HCT116 (cell line): ENCODE data around the gene BTD. TPM values are rescaled to one million over a fixed set of nuclear protein-coding genes. Genes with fewer than 3 reads are reported as not detected.

Source experiments
- ATAC-seq: fragments of 200-7000 bp; cut with Tn5 transposase; 2 replicates; pipeline ENCODE4 v1.9.1; 2020; ENCODE audit warnings: mild to moderate bottlenecking, moderate library complexity
- BruUV-seq: library from RNA; stranded (reverse); fragments of 400-500 nt; replicated peaks from 2 replicates; lab custom pipeline; 2021; lab: Mats Ljungman, UMichigan
- CTCF ChIA-PET: fragments of 300-600 bp; sonication (Branson Sonifier 250); formaldehyde crosslinking; loops from one replicate; lab custom pipeline; 2021; ENCODE audit warnings: antibody characterized with exemption; lab: Charles Lee
- POLR2A ChIA-PET: fragments of 300-600, 350-600 bp; sonication (Branson Sonifier 250); formaldehyde crosslinking; loops from one replicate; lab custom pipeline; 2021; ENCODE audit warnings: antibody characterized with exemption; lab: Charles Lee
- RAD21 ChIA-PET, 2 experiments: fragments of 300-600 bp; sonication (Branson Sonifier 250); formaldehyde crosslinking; loops; one replicate each; lab custom pipeline; 2023; ENCODE audit warnings: low total read pairs in 2 of 2; ENCODE audit not compliant: uncharacterized antibody in 2 of 2, unreplicated experiment in 2 of 2, low non-redundant PET in 1 of 2; lab: Charles Lee
- DNase-seq: peaks from one replicate; pipeline ENCODE4 v3.0.0-alpha.2; 2010; ENCODE audit warnings: low read depth, low spot score
- H2AFZ ChIP-seq: fragments of 200-600 bp; shearing (Covaris generic), sonication (generic); 2 replicates; pipeline ENCODE4 v1.6.1; 2017; ENCODE audit warnings: low read depth, mixed run types, mixed read lengths, antibody characterized with exemption, low read length; ENCODE audit not compliant: poor library complexity, severe bottlenecking
- H3K27ac ChIP-seq: 2 replicates; pipeline ENCODE4 v1.5.1; 2012; ENCODE audit warnings: low read depth, low read length
- H3K27me3 ChIP-seq: fragments of 200-600 bp; sonication (generic); 2 replicates; pipeline ENCODE4 v1.6.1; 2016; ENCODE audit warnings: mixed run types, low read length, mixed read lengths; ENCODE audit not compliant: insufficient read depth
- H3K36me3 ChIP-seq, 2 experiments: fragments of 200-500 bp in 1 of 2; fragments of 200-600 bp in 1 of 2; sonication (Bioruptor generic) in 1 of 2; sonication (generic) in 1 of 2; 2 replicates each; pipeline versions ENCODE4 v1.5.1 to v1.6.1; 2014 to 2016; ENCODE audit warnings: low read length in 2 of 2, inconsistent platforms in 1 of 2, mixed read lengths in 1 of 2, mixed run types in 1 of 2; ENCODE audit not compliant: insufficient read depth in 2 of 2, control insufficient read depth in 1 of 2
- H3K4me1 ChIP-seq, 2 experiments: fragments of 200-600 bp in 1 of 2; sonication (generic) in 1 of 2; 2 replicates each; pipeline versions ENCODE4 v1.5.1 to v1.6.1; 2012 to 2017; ENCODE audit warnings: low read length in 2 of 2, inconsistent platforms in 1 of 2, mild to moderate bottlenecking in 1 of 2, mixed read lengths in 1 of 2, mixed run types in 1 of 2, moderate library complexity in 1 of 2; ENCODE audit not compliant: insufficient read depth in 2 of 2, control insufficient read depth in 1 of 2
- H3K4me2 ChIP-seq: fragments of 200-600 bp; sonication (generic); 2 replicates; pipeline ENCODE4 v1.6.1; 2017; ENCODE audit warnings: mixed run types, low read length, mixed read lengths
- H3K4me3 ChIP-seq, 2 experiments: fragments of 200-600 bp in 1 of 2; sonication (generic) in 1 of 2; replicated peaks in 1 of 2; 2 replicates each; pipeline ENCODE4 v1.5.1; 2011 to 2016; ENCODE audit warnings: low read length in 2 of 2, control low read depth in 1 of 2, low read depth in 1 of 2, mild to moderate bottlenecking in 1 of 2, mixed read lengths in 1 of 2, mixed run types in 1 of 2
- H3K79me2 ChIP-seq: fragments of 200-600 bp; sonication (generic); 2 replicates; pipeline ENCODE4 v1.6.1; 2017; ENCODE audit warnings: mild to moderate bottlenecking, mixed run types, low read length, moderate library complexity, mixed read lengths; ENCODE audit not compliant: insufficient read depth
- H3K9ac ChIP-seq: fragments of 200-600 bp; sonication (generic); 2 replicates; pipeline ENCODE4 v1.6.1; 2016; ENCODE audit warnings: low read length, mixed read lengths
- H3K9me2 ChIP-seq: fragments of 200-600 bp; sonication (generic), shearing (Covaris generic); 2 replicates; pipeline ENCODE4 v1.6.1; 2017; ENCODE audit warnings: mixed run types, mild to moderate bottlenecking, moderate library complexity; ENCODE audit not compliant: insufficient read depth
- H3K9me3 ChIP-seq, 2 experiments: fragments of 200-500 bp in 1 of 2; fragments of 200-600 bp in 1 of 2; sonication (Bioruptor generic) in 1 of 2; sonication (generic) in 1 of 2; 2 replicates each; pipeline ENCODE4 v1.6.1; 2014 to 2017; ENCODE audit warnings: low read length in 2 of 2, mixed read lengths in 2 of 2, inconsistent platforms in 1 of 2, low read depth in 1 of 2, mild to moderate bottlenecking in 1 of 2, mixed run types in 1 of 2, moderate library complexity in 1 of 2; ENCODE audit not compliant: control insufficient read depth in 1 of 2, insufficient read depth in 1 of 2
- H4K20me1 ChIP-seq: fragments of 200-600 bp; sonication (generic), shearing (Covaris generic); 2 replicates; pipeline ENCODE4 v1.6.1; 2017; ENCODE audit warnings: mixed run types, mild to moderate bottlenecking, moderate library complexity; ENCODE audit not compliant: insufficient read depth
- ATF3 ChIP-seq: IDR thresholded peaks from 2 replicates; pipeline ENCODE4 v1.6.1; 2012
- CEBPB ChIP-seq: IDR thresholded peaks from 2 replicates; pipeline ENCODE4 v1.6.1; 2012; ENCODE audit warnings: low read depth
- CTCF ChIP-seq, 3 experiments: fragments of 200-600 bp in 1 of 3; sonication (generic) in 1 of 3; IDR thresholded peaks in 2 of 3; conservative IDR thresholded peaks in 1 of 3; 2 replicates each; pipeline ENCODE4 v1.5.1; 2012 to 2017; ENCODE audit warnings: low read depth in 2 of 3, low read length in 2 of 3, antibody characterized with exemption in 1 of 3, borderline replicate concordance in 1 of 3, control low read depth in 1 of 3, mild to moderate bottlenecking in 1 of 3, mixed read lengths in 1 of 3, mixed run types in 1 of 3, moderate library complexity in 1 of 3; ENCODE audit not compliant: insufficient read depth in 1 of 3
- EGR1 ChIP-seq: IDR thresholded peaks from 2 replicates; pipeline ENCODE4 v1.6.1; 2012; ENCODE audit warnings: low read depth
- EZH2 ChIP-seq: fragments of 200-600 bp; sonication (generic); IDR thresholded peaks from 2 replicates; pipeline ENCODE4 v1.6.1; 2017; ENCODE audit warnings: antibody characterized with exemption, mixed run types
- EZH2phosphoT487 ChIP-seq: fragments of 200-600 bp; IDR thresholded peaks from 2 replicates; pipeline ENCODE4 v1.6.1; 2018; ENCODE audit warnings: antibody characterized with exemption, borderline replicate concordance
- FOSL1 ChIP-seq: IDR thresholded peaks from 2 replicates; pipeline ENCODE4 v1.6.1; 2012; ENCODE audit warnings: low read depth
- POLR2AphosphoS5 ChIP-seq: IDR thresholded peaks from 2 replicates; pipeline ENCODE4 v1.6.1; 2011; ENCODE audit warnings: mild to moderate bottlenecking, low read depth, low read length, moderate library complexity
- REST ChIP-seq: IDR thresholded peaks from 2 replicates; pipeline ENCODE4 v1.6.1; 2012; ENCODE audit warnings: low read depth
- SIN3A ChIP-seq: IDR thresholded peaks from 2 replicates; pipeline ENCODE4 v1.6.1; 2012; ENCODE audit warnings: low read depth
- SP1 ChIP-seq: IDR thresholded peaks from 2 replicates; pipeline ENCODE4 v1.6.1; 2012; ENCODE audit warnings: low read depth
- intact Hi-C: fragments of 100-400 bp; cut with micrococcal nuclease; formaldehyde crosslinking; loops from 2 replicates; pipeline ENCODE4 v1.10.0; 2022
- total RNA-seq: library from RNA; stranded (reverse); gene quantifications from one replicate; pipeline ENCODE4 v1.2.1, GENCODE V29; 2021; ENCODE audit not compliant: unreplicated experiment
- TF ChIP-seq, protein P1 (sequence below): IDR thresholded peaks from 2 replicates; pipeline ENCODE4 v1.6.1; 2011; ENCODE audit warnings: mild to moderate bottlenecking, low read length, moderate library complexity; ENCODE audit not compliant: insufficient replicate concordance; ENCODE audit errors: extremely low read depth

BTD gene
- total RNA-seq, 1 experiment from 2014 or later, result 5.0 TPM

GRCh38 chr3:15591928-15592327 is 9.6 kb upstream of the BTD start:
- POLR2A ChIA-PET, result no interaction called here
- ATAC-seq (no peak), DNase-seq (no peak)
- Histone ChIP-seq H3K4me1 (no peaks in the 10 kb centered on the region), H3K79me2 (no peaks in the 10 kb centered on the region), H4K20me1 (no peaks in the 10 kb centered on the region), H2AFZ (no peak overlapping the region), H3K9me3 (no peaks in the 10 kb centered on the region), H3K9ac (no peak overlapping the region), H3K36me3 (peaks cover 16 to 22% of the 10 kb centered on the region in 2 experiments; a peak in 3 of 4 replicates), H3K27ac (no peak overlapping the region), H3K9me2 (no peaks in the 10 kb centered on the region), H3K4me3 (no peak overlapping the region), H3K4me2 (no peak overlapping the region), H3K27me3 (no peaks in the 10 kb centered on the region)
- CTCF ChIA-PET, result no interaction called here
- no TSS peak for BruUV-seq
- TF ChIP-seq EZH2 (no peak), POLR2AphosphoS5 (no peak), SIN3A (no peak), FOSL1 (no peak), ATF3 (no peak)
- TF ChIP-seq, all 23 proteins: peak for 0
- intact Hi-C loops, result no loop called here
- RAD21 ChIA-PET, result no interaction called here

GRCh38 chr3:15592968-15593367 is 8.6 kb upstream of the BTD start:
- POLR2A ChIA-PET, result no interaction called here
- Histone ChIP-seq H3K4me2 (no peak overlapping the region), H3K9me3 (no peaks in the 10 kb centered on the region), H3K27me3 (no peaks in the 10 kb centered on the region), H3K4me3 (no peak overlapping the region), H2AFZ (no peak overlapping the region), H3K27ac (no peak overlapping the region), H3K79me2 (no peaks in the 10 kb centered on the region), H3K9me2 (no peaks in the 10 kb centered on the region), H3K36me3 (peaks cover 19 to 26% of the 10 kb centered on the region in 2 experiments), H3K9ac (no peak overlapping the region), H3K4me1 (no peaks in the 10 kb centered on the region), H4K20me1 (no peaks in the 10 kb centered on the region)
- CTCF ChIA-PET, result no interaction called here
- no peak for DNase-seq
- ATAC-seq, result no peak
- RAD21 ChIA-PET, result no interaction called here
- intact Hi-C loops, result no loop called here
- BruUV-seq, result no TSS peak
- no peak for TF ChIP-seq CEBPB
- TF ChIP-seq ATF3, result no peak
- TF ChIP-seq REST, result no peak
- no peak for TF ChIP-seq CTCF (IDR thresholded peaks at IDR 0.05 in 2 of 3, conservative IDR thresholded peaks at IDR 0.05 in 1 of 3; ENCODE audit: borderline replicate concordance in 1 of 3, insufficient read depth in 1 of 3, low read depth in 2 of 3, low read length in 2 of 3)
- TF ChIP-seq, protein P1, sequence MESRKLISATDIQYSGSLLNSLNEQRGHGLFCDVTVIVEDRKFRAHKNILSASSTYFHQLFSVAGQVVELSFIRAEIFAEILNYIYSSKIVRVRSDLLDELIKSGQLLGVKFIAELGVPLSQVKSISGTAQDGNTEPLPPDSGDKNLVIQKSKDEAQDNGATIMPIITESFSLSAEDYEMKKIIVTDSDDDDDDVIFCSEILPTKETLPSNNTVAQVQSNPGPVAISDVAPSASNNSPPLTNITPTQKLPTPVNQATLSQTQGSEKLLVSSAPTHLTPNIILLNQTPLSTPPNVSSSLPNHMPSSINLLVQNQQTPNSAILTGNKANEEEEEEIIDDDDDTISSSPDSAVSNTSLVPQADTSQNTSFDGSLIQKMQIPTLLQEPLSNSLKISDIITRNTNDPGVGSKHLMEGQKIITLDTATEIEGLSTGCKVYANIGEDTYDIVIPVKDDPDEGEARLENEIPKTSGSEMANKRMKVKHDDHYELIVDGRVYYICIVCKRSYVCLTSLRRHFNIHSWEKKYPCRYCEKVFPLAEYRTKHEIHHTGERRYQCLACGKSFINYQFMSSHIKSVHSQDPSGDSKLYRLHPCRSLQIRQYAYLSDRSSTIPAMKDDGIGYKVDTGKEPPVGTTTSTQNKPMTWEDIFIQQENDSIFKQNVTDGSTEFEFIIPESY, result no peak
- no peak for TF ChIP-seq EZH2phosphoT487
- TF ChIP-seq SP1, result no peak
- TF ChIP-seq EGR1, result no peak
